ENCODE results near the gene FAM124A.

- TF ChIP-seq POLR2AphosphoS5 (IDR thresholded peaks at IDR 0.05) (no peak), CTCF (IDR thresholded peaks at IDR 0.05) (no peak), POLR2A (IDR thresholded peaks at IDR 0.05) (no peak), EP300 (IDR thresholded peaks at IDR 0.05; ENCODE audit: low read depth) (no peak)
These were observed 1.5 kb downstream of the FAM124A start for GRCh38 chr13:51223560-51224270.

Data from transverse colon (tissue), 4 donors.